ENCODE results near the gene BFSP2.

The BFSP2 gene

DNA sequence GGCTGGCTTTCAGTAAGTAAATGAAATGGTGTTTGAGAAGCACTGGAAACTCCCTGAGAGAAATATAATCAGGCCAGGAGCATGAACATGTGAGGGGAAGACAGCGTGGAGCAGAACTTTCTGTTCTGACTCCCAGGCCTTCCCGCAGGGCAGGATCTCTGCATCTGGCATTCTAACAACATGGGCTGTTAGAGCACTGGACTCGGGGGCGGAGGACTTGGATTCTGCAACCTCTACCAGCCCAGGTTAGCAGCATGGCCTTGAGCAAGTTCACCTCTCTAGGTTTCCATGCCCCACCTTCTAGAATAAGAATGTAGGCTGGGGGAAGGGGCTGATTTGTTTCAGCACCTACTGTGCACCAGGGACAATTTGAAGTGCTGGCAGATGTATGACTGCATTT lies 12.5 kb upstream of the BFSP2 start:
- no peak for DNase-seq (ENCODE audit: low read depth)
- TF ChIP-seq, protein P1, sequence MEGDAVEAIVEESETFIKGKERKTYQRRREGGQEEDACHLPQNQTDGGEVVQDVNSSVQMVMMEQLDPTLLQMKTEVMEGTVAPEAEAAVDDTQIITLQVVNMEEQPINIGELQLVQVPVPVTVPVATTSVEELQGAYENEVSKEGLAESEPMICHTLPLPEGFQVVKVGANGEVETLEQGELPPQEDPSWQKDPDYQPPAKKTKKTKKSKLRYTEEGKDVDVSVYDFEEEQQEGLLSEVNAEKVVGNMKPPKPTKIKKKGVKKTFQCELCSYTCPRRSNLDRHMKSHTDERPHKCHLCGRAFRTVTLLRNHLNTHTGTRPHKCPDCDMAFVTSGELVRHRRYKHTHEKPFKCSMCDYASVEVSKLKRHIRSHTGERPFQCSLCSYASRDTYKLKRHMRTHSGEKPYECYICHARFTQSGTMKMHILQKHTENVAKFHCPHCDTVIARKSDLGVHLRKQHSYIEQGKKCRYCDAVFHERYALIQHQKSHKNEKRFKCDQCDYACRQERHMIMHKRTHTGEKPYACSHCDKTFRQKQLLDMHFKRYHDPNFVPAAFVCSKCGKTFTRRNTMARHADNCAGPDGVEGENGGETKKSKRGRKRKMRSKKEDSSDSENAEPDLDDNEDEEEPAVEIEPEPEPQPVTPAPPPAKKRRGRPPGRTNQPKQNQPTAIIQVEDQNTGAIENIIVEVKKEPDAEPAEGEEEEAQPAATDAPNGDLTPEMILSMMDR (IDR thresholded peaks at IDR 0.05; ENCODE audit: insufficient read depth, low read depth, low read length, missing control alignments): no peak
- H3K4me3 ChIP-seq (ENCODE audit: low read length): no peak overlapping the region

DNA sequence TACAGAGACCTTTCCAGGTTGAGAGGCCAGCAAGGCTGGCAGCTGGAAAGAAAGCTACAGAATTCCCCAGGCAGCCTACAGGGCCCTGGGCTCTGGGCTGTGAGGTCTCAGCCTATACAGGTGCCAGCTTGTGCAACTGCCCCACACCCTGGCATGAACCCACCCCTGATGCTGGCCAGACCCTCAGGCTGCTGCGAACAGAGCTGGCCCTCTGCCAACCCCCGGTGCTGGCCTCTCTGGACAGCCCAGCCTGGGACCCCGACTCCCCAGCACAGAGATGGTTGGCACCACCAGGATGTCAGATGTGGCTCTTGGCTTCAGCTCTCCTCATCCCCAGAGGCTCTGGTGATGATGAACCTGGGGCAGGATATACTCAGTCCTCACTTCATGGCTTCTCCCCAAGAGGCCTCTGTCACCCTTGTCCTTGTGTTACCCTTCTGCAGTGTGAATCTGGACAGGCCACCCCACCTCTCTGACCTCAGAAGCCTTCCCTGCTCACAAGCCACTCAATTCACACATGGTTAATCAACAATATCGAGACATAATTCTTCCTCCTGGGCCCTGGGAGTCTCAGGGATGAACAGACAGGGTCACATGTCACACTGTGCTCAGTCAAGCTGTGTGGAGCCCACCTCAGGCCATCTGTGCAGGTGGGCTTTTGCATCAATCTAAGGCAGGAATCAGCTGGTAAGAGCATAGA lies 11.0 kb upstream of the BFSP2 start:
- no peak for DNase-seq (ENCODE audit: low read depth)
- no peak overlapping the region for H3K4me3 ChIP-seq (ENCODE audit: low read length)
- TF ChIP-seq, protein P1 (IDR thresholded peaks at IDR 0.05; ENCODE audit: insufficient read depth, low read depth, low read length, missing control alignments): no peak

DNA sequence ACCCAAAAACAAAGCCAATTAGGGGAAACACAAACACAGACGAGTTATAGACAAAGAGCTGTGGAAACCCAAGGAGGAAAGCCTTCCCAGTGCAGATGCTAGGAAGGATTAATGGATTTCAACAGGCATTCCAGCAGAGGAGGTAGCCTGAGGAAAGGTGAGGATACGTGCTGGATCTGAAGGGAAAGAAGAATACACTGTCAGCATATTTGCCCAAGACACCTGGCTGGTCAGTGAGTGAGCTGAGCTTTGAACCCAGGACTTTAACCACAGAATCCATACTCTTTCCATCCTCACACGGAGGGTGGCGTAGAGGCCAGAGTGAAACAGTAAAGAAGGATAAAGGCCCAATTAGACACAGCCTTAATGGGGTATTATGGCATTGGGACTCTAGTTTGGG lies 9.1 kb upstream of the BFSP2 start:
- H3K4me3 ChIP-seq (ENCODE audit: low read length): no peak overlapping the region
- TF ChIP-seq, protein P1 (IDR thresholded peaks at IDR 0.05; ENCODE audit: insufficient read depth, low read depth, low read length, missing control alignments): no peak
- no peak for DNase-seq (ENCODE audit: low read depth)

DNA sequence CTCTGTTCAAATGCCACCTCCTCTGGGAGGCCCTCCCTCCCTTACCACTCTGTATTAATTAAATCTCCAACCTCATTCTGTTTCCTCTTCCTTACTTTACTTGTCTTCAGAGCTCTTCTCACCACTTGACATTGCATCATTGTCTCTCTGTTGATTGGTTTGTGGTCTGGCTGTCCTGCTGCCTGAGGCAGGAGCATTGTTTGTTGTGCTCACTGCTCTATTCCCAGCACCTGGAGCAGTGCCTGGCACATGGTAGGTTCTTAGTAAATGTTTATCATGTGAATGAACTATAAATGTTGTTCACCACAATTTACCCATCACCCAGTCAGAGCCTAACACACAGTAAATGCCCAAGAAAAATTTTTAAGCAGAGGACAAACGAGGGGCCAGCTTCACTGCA lies 6.7 kb upstream of the BFSP2 start:
- no peak overlapping the region for H3K4me3 ChIP-seq (ENCODE audit: low read length)
- TF ChIP-seq, protein P1 (IDR thresholded peaks at IDR 0.05; ENCODE audit: insufficient read depth, low read depth, low read length, missing control alignments): no peak
- peak; percentile 46 for DNase-seq (ENCODE audit: low read depth)

DNA sequence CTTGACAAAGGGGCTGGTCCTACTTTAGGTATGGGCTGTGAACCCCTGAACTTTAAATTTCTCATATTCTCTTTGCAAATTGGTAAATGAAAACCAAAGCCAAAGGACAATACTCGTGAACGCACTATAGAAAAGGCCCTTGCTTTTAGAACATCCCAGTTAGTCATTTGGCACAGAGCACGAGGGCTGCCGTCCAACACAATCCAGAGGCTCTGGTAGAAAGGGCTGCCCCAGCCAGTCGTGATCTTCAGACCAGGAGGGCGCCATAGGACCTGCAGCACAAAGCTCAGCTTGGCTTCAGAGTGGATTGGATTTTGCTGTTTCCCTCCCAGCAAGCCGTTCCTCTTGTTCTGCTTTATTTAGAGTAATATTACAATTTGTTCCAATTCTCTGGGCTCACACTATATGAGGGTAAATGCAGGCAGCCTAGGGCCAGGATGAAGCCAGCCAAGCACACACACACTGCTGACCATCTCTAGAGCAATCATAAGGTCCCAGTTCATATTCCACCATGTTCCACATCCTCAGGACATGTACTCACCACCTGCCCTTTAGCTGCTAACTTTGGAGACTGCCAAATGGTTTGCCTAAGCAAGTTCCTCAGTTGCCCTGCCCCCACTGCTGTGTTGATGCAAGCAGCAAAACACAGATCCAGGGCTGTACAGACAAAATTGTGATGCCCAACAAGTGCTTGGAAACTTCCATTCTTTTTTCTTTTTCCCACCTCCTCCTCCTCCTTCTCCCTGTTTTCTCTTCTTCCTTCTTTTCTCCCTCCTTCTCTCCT lies 6.0 kb upstream of the BFSP2 start:
- DNase-seq (ENCODE audit: low read depth): no peak
- H3K4me3 ChIP-seq (ENCODE audit: low read length): no peak overlapping the region
- TF ChIP-seq, protein P1 (IDR thresholded peaks at IDR 0.05; ENCODE audit: insufficient read depth, low read depth, low read length, missing control alignments): no peak

DNA sequence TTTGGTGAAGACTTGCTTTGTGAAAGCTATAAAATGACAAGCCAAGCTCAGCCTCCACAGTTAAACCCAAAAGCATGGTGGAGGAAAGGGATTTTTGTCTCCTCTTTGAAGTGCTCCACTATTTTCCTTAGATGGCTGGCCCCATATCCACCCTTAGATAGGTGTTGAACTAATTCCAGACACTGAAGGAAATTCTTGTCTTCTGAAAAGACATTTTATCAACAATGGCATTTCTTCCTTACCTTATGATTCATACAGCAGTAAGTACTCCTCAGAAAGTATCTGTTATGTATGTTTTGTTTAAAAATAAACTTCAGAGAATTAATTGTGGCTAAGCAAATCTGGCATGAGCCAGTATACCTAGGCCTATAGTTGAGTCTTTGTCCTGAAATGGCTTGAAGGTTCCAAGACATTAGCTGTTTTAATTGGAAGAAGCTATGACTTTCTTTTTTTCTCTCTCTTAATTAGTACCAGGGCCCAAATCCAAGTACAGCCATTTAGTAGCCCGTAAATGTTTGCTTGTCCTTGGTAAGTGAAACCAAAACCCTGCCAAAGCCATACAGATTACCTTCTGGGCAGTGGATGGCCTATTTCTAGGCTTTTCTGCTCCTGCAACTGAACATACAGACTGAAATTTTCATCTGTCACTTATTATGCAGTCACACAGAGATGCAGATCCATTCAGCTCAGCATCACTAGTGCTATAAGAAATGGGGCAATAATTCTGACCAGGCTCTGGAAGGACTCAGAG lies 5.1 kb upstream of the BFSP2 start:
- no peak for DNase-seq (ENCODE audit: low read depth)
- no peak overlapping the region for H3K4me3 ChIP-seq (ENCODE audit: low read length)
- TF ChIP-seq, protein P1 (IDR thresholded peaks at IDR 0.05; ENCODE audit: insufficient read depth, low read depth, low read length, missing control alignments): no peak

Measured in epithelial cell of esophagus (primary cell).